Keratinocyte (primary cell): ENCODE results near the gene ARHGAP31. TPM values are rescaled to one million over a fixed set of nuclear protein-coding genes. Genes with fewer than 3 reads are reported as not detected.

Experiments
- DNase-seq: peaks from one replicate; pipeline ENCODE4 v3.0.0-alpha.2; 2011; ENCODE audit warnings: low read depth, missing footprints, low spot score
- FAIRE-seq: peaks from 2 replicates; lab custom pipeline; 2011; peaks lifted over from hg19 to GRCh38; lab: Jason Lieb, UNC
- H2AFZ ChIP-seq: 2 replicates; pipeline ENCODE4 v1.6.0; 2012; ENCODE audit warnings: low read length, control low read depth, inconsistent platforms; ENCODE audit not compliant: control insufficient read depth
- H3K27ac ChIP-seq: 2 replicates; pipeline ENCODE4 v1.5.1; 2011; ENCODE audit warnings: low read length; ENCODE audit not compliant: control insufficient read depth, insufficient read depth
- H3K27me3 ChIP-seq: 3 replicates; pipeline ENCODE4 v1.6.0; 2011; ENCODE audit warnings: low read length; ENCODE audit not compliant: control insufficient read depth, insufficient read depth; ENCODE audit errors: extremely low read depth
- H3K36me3 ChIP-seq, 2 experiments: 2 replicates in 1 of 2; 3 replicates in 1 of 2; pipeline ENCODE4 v1.5.1; 2011; ENCODE audit warnings: low read length in 2 of 2, mild to moderate bottlenecking in 1 of 2; ENCODE audit not compliant: control insufficient read depth in 2 of 2, insufficient read depth in 2 of 2; ENCODE audit errors: extremely low read depth in 1 of 2
- H3K4me1 ChIP-seq: 3 replicates; pipeline ENCODE4 v1.5.1; 2011; ENCODE audit warnings: low read length; ENCODE audit not compliant: control insufficient read depth, insufficient read depth; ENCODE audit errors: extremely low read depth
- H3K4me2 ChIP-seq: 3 replicates; pipeline ENCODE4 v1.6.0; 2011; ENCODE audit warnings: low read depth, low read length; ENCODE audit not compliant: control insufficient read depth, insufficient read depth; ENCODE audit errors: extremely low read depth
- H3K4me3 ChIP-seq, 3 experiments: fragments of 200-600 bp in 1 of 3; sonication (generic) in 1 of 3; 2 replicates in 2 of 3; 3 replicates in 1 of 3; pipeline ENCODE4 v1.5.1; 2011 to 2016; ENCODE audit warnings: low read length in 3 of 3, mild to moderate bottlenecking in 3 of 3, control low read depth in 2 of 3, inconsistent platforms in 1 of 3, low read depth in 1 of 3, mixed read lengths in 1 of 3, mixed run types in 1 of 3, moderate library complexity in 1 of 3; ENCODE audit not compliant: control insufficient read depth in 2 of 3, insufficient read depth in 2 of 3; ENCODE audit errors: extremely low read depth in 1 of 3
- H3K79me2 ChIP-seq: 2 replicates; pipeline ENCODE4 v1.6.0; 2012; ENCODE audit warnings: low read length; ENCODE audit not compliant: control insufficient read depth, insufficient read depth
- H3K9ac ChIP-seq: 3 replicates; pipeline ENCODE4 v1.6.0; 2011; ENCODE audit warnings: low read length; ENCODE audit not compliant: control insufficient read depth, insufficient read depth; ENCODE audit errors: extremely low read depth
- H3K9me1 ChIP-seq: 3 replicates; pipeline ENCODE4 v1.6.0; 2011; ENCODE audit warnings: low read length; ENCODE audit not compliant: control insufficient read depth, insufficient read depth; ENCODE audit errors: extremely low read depth
- H3K9me3 ChIP-seq: 2 replicates; pipeline ENCODE4 v1.5.1; 2012; ENCODE audit warnings: low read depth, low read length; ENCODE audit not compliant: control insufficient read depth
- H4K20me1 ChIP-seq: 3 replicates; pipeline ENCODE4 v1.6.0; 2011; ENCODE audit warnings: low read length; ENCODE audit not compliant: control insufficient read depth, insufficient read depth; ENCODE audit errors: extremely low read depth
- CTCF ChIP-seq, 3 experiments: IDR thresholded peaks in 1 of 3; conservative IDR thresholded peaks in 1 of 3; optimal IDR thresholded peaks in 1 of 3; 2 replicates in 2 of 3; 3 replicates in 1 of 3; pipeline versions ENCODE3 to v1.5.1; 2011; ENCODE audit warnings: low read length in 3 of 3, mild to moderate bottlenecking in 3 of 3, moderate library complexity in 2 of 3, control low read depth in 1 of 3, inconsistent platforms in 1 of 3; ENCODE audit not compliant: insufficient read depth in 2 of 3; ENCODE audit errors: extremely low read depth in 1 of 3
- EZH2 ChIP-seq: IDR thresholded peaks from one replicate; pipeline ENCODE4 v1.6.1; 2012; ENCODE audit warnings: inconsistent platforms, mild to moderate bottlenecking, low read length, moderate library complexity
- dilution Hi-C: fragments of 300-500 bp; cut with MboI; formaldehyde crosslinking; loops from one replicate; pipeline ENCODE4 v1.7.0; 2020; ENCODE audit warnings: low sequenced_read_pairs; ENCODE audit not compliant: extremely low pct_ligation_motif_present
- polyA plus RNA-seq, 5 experiments: library from polyadenylated mRNA; depleted of rRNA in 3 of 5; stranded (reverse) in 3 of 5; stranded (forward) in 1 of 5; unstranded in 1 of 5; fragments of >200 nt; gene quantifications; 1 replicate in 1 of 5; 2 replicates in 3 of 5; 3 replicates in 1 of 5; pipeline versions ENCODE4 v1.2.1 to v1.2.3, GENCODE V29; 2011 to 2012; ENCODE audit warnings: missing spikeins in 2 of 5, low read depth in 1 of 5, low replicate concordance in 1 of 5

Gene ARHGAP31
- polyA plus RNA-seq, 1 donor (not counting 4 experiments of a cell fraction or from before 2014, with no cell fraction given), result 3.0 TPM

- H3K27ac ChIP-seq, result no peak overlapping the region
- dilution Hi-C loops, result no loop called here
- no peak overlapping the region for H3K4me2 ChIP-seq
- H3K79me2 ChIP-seq, result no peaks in the 10 kb centered on the region
- H2AFZ ChIP-seq, result no peak overlapping the region
- no peaks in the 10 kb centered on the region for H4K20me1 ChIP-seq
- no peak for FAIRE-seq
- H3K9me3 ChIP-seq, result no peaks in the 10 kb centered on the region
- H3K27me3 ChIP-seq, result no peaks in the 10 kb centered on the region
- TF ChIP-seq CTCF (optimal IDR thresholded peaks at IDR 0.05 in 1 of 3, IDR thresholded peaks at IDR 0.05 in 1 of 3, conservative IDR thresholded peaks at IDR 0.05 in 1 of 3; ENCODE audit: extremely low read depth in 1 of 3, insufficient read depth in 2 of 3, low read length in 3 of 3) (no peak), EZH2 (no peak)
- H3K9me1 ChIP-seq, result no peaks in the 10 kb centered on the region
- H3K36me3 ChIP-seq, result no peaks in the 10 kb centered on the region
- no peak overlapping the region for H3K9ac ChIP-seq
- H3K4me1 ChIP-seq, result no peaks in the 10 kb centered on the region
- H3K4me3 ChIP-seq, result no peak overlapping the region
- DNase-seq, result no peak
These were observed 114.2 kb downstream of the ARHGAP31 start for GRCh38 chr3:119408243-119408950.

- dilution Hi-C loops, result no loop called here
- Histone ChIP-seq H3K4me1 (no peaks in the 10 kb centered on the region), H3K4me3 (no peak overlapping the region), H3K4me2 (no peak overlapping the region), H3K9me1 (no peaks in the 10 kb centered on the region), H3K27ac (no peak overlapping the region), H3K9ac (no peak overlapping the region), H3K79me2 (no peaks in the 10 kb centered on the region), H3K27me3 (no peaks in the 10 kb centered on the region), H2AFZ (no peak overlapping the region), H3K36me3 (no peaks in the 10 kb centered on the region), H3K9me3 (no peaks in the 10 kb centered on the region), H4K20me1 (no peaks in the 10 kb centered on the region)
- no peak for TF ChIP-seq CTCF (optimal IDR thresholded peaks at IDR 0.05 in 1 of 3, IDR thresholded peaks at IDR 0.05 in 1 of 3, conservative IDR thresholded peaks at IDR 0.05 in 1 of 3; ENCODE audit: extremely low read depth in 1 of 3, insufficient read depth in 2 of 3, low read length in 3 of 3)
- no peak for TF ChIP-seq EZH2
- FAIRE-seq, result no peak
- no peak for DNase-seq
These were observed 115.7 kb downstream of the ARHGAP31 start for GRCh38 chr3:119409844-119410243.
